Activated CD4-positive, alpha-beta T cell treated with anti-CD3 and anti-CD28 coated beads, Interleukin-2, amount 50 U/mL, for 24 hours (primary cell): ENCODE data around the gene KDM4B.
"Not testable (repeated sequence)": the region's sequence is repeated elsewhere in the genome, so short reads cannot be mapped to it uniquely, and the experiment has no call there.

ENCODE experiments used
- DNase-seq, 2 donors: peaks; one replicate each; pipeline ENCODE4 v3.0.0-alpha.2; 2020; ENCODE audit warnings: low read depth in 1 of 2, low spot score in 1 of 2

Gene KDM4B

GRCh38 chr19:4968462-4969291, at the start of gene KDM4B:
Gene KDM4B (plus strand): TSS chr19:4969113. CDS start chr19:5032891, 63,778 bp downstream.
- DNase-seq, result peak; percentile 96 to 97

DNA sequence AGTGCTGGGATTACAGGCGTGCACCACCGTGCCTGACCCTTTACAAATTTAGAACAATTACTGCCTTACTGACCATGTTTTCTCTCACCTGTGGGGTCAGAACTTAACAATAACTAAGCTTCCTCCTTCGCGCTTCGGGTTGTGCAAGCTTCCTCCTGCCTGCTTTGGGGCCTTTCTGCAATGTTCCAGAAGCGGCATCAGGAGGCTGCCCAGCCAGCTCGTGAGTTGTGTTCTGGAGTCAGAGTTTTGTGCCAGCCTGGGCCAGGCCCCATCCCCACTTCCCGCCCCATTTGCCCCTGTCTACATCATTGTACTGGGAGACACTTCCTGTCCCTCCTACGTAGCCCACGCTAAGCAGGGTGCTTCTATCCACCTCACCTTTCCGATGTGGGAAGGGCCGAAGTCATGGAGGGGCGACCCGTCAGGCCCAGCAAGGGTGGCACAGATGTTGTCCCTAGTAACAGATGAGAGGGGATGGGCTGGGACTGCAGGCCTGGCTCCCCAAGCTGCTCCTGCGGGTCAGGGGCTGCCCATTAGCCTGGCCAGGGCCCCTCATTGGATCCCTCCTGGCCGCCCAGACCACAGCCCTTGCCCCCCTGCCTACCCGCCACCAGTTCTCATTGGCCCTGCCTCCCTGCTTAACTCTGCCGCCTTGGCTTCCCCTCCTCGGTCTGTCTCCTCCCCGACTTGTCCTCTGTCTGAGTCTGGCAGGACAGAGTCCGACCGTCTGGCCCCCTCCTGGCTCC, 46.2 kb upstream of the KDM4B start:
- DNase-seq, result no peak

- no peak for DNase-seq
Measured at GRCh38 chr19:4923276-4923747, 45.6 kb upstream of the KDM4B start.

DNA sequence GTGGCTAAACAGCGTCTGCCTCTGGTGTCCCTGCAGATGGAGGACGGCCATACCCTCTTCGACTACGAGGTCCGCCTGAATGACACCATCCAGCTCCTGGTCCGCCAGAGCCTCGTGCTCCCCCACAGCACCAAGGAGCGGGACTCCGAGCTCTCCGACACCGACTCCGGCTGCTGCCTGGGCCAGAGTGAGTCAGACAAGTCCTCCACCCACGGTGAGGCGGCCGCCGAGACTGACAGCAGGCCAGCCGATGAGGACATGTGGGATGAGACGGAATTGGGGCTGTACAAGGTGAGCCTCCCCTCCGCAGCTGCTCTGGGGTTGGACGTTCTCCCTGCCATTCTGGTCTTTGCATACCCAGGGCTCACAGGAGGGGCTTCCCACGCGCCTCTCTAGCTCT, 39.7 kb upstream of the KDM4B start:
- DNase-seq, result no peak

DNA sequence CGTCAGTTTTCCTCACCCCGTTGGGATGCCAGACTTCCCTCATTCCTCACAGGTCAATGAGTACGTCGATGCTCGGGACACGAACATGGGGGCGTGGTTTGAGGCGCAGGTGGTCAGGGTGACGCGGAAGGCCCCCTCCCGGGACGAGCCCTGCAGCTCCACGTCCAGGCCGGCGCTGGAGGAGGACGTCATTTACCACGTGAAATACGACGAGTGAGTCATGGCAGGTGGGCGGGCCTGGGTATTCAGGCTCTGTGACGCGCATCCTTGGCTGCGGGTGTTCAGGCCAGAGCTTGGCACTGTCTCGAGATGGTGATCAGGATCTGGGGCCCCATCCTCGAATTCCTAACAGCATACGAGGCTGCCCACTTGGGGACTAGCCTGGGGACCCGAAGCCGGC, 38.2 kb upstream of the KDM4B start:
- no peak for DNase-seq

- no peak for DNase-seq
Measured at GRCh38 chr19:4932711-4933110, 36.2 kb upstream of the KDM4B start.

GRCh38 chr19:4933528-4933927, 35.4 kb upstream of the KDM4B start:
- no peak for DNase-seq

DNA sequence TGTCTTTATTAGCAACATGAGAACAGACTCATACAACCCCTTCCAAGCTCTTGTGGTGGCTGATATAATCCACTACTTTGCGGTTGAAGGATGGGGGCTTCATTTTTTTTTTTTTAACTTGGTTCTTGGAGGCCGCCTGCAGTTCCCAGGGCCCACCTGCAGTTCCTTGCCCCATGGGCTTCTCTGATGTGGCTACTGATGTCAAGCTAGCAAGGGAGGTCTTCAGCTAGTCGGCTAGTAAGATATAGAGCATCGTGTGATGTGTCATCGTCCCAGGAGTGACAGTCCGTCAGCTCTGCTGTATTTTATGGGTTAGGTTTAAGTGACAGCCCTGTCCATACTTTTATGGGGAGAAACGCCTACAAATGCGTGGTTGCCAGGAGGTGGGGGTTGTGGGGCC, 33.5 kb upstream of the KDM4B start:
- DNase-seq, result no peak

- DNase-seq, result no peak
Measured at GRCh38 chr19:4937060-4937459, 31.9 kb upstream of the KDM4B start.

GRCh38 chr19:4938461-4938860, 30.5 kb upstream of the KDM4B start:
- not testable (repeated sequence) for DNase-seq

- DNase-seq, result no peak
Measured at GRCh38 chr19:4939466-4939865, 29.4 kb upstream of the KDM4B start.

DNA sequence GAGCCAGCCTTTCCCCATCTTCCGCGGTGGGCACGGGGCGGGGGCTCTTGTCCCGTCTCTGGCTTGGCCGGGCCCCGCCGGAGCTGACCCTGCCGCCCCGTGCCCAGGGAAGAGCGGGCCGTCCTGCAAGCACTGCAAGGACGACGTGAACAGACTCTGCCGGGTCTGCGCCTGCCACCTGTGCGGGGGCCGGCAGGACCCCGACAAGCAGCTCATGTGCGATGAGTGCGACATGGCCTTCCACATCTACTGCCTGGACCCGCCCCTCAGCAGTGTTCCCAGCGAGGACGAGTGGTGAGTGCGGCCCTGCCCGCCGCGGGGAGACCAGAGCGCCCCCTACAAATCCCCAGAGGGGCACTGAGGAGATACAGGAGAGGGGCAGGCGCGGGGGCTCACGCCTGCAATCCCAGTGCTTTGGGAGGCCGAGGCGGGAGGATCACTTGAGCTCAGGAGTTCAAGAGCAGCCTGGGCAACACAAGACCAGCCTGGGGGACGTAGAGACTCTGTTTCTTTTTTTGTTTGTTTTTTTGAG, 27.2 kb upstream of the KDM4B start:
- not testable (repeated sequence) for DNase-seq

GRCh38 chr19:4950650-4951049, 18.3 kb upstream of the KDM4B start:
- not testable (repeated sequence) for DNase-seq

- no peak for DNase-seq
Measured at GRCh38 chr19:4951656-4952055, 17.3 kb upstream of the KDM4B start.

- DNase-seq, result no peak
Measured at GRCh38 chr19:4952945-4953344, 16.0 kb upstream of the KDM4B start.

- not testable (repeated sequence) for DNase-seq
Measured at GRCh38 chr19:4954320-4955149, 14.4 kb upstream of the KDM4B start.

DNA sequence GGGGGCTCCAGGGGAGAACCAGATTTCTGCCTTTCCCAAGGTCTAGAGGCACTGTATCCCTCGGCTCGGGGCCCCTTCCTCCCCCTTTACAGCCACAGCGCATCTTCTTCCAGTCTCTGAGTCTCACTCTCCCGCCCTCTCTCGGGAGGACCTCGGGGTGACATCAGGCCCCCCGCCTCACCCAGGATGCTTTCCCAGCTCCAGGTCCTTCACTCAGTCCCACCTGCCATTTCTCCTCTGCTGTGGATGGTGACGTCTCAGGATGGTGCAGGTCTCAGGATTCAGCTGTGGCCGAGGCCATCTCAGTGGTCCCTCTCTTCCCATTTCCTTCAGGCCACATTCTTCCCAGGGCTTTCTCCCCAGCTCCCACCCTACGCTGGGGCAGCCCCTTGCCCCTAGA, 13.6 kb upstream of the KDM4B start:
- DNase-seq, result no peak

- no peak for DNase-seq
Measured at GRCh38 chr19:4957981-4958380, 10.9 kb upstream of the KDM4B start.

DNA sequence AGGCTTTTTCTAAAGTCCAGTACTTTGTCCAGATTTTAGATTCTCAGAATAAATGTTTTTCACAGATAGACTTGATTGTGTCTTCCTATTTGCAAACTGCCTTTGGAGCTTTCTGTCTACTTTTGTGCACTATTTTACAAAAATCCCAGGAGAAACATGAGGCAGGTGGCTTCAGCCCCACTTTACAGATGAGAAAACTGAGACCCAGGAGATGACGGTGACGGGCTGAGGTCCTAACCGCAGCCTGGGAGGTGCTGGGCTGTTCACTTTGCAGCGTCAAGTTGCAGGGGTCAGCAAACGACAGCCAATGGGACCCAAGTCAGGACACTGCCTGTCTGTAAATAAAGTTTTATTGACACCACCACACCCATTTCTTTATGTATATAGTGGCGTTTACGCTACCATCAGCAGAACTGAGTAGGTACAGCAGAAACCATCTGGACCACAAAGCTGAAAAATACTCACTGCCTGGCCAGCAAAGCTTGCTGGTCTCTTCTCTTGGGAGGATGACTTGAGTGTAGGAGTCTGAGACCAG, 6.8 kb upstream of the KDM4B start:
- no peak for DNase-seq

- DNase-seq, result no peak
Measured at GRCh38 chr19:4965061-4965460, 3.9 kb upstream of the KDM4B start.

DNA sequence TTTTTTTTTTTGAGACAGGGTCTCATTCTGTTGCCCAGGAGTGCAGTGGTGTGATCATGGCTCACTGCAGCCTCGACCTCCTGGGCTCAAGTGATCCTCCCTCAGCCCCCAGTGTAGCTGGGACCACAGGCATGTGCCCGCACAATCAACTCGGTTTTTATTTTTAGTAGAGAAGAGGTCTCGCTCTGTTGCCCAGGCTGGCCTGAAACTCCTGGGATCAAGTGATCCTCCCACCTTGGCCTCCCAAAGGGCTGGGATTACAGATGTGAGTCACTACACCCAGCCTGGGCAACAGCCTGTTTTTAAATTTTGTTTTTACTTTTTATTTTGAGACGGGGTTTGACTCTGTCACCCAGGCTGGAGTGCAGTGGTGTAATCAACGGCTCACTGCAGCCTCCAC, 2.3 kb upstream of the KDM4B start:
- DNase-seq, result no peak
